ENCODE measurements around the gene PTEN. TPM values are rescaled to one million over a fixed set of nuclear protein-coding genes. Genes with fewer than 3 reads are reported as not detected.

Gene PTEN
- total and polyA plus RNA-seq, 9 of the 15 experiments (the other 6 are each of a cell fraction or from before 2014, with no cell fraction given) = 8.4 to 56.9 (median 22.2) TPM

DNA sequence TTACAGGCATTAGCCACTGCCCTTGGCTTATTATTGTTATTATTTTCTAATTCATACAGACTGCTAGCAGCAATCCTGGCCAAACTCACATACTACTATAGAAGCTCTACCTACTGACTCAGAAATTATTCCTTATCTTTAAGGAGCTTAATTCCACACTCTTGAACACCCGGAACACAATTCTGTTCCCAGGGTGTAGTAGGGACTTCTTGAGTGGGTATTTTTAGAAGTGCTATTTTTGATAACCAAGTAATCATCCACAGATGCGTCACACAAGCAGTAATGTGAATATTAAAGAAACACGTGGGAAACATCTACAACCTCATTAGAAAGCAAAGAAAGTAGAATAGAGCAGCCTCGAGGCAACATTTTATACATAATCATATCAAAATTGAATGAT is 149.2 kb downstream of the PTEN start:
- ATAC-seq = no peak
- no peak overlapping the region for H3K27ac ChIP-seq (ENCODE audit: extremely low read depth, low read depth, low read length)
- WGBS (ENCODE audit: insufficient coverage, low coverage, missing lambda C conversion rate) = 6% methylated on average over 4 of the region's 4 CpGs
- H4K20me1 ChIP-seq (replicated peaks; ENCODE audit: control insufficient read depth, insufficient read depth, low read length) = no peaks in the 10 kb centered on the region
- intact Hi-C loops (cut with micrococcal nuclease) (no loop called here), in situ Hi-C loops (cut with MboI) (no loop called here)
- BruUV-seq (replicated peaks) = no TSS peak
- H3K36me3 ChIP-seq (ENCODE audit: control insufficient read depth, insufficient read depth, low read length) = no peaks in the 10 kb centered on the region
- H3K4me2 ChIP-seq (ENCODE audit: insufficient read depth, low read length) = no peak overlapping the region
- no peak for DNase-seq (ENCODE audit: extremely low read depth in 1 of 4, low spot score in 3 of 4)
- POLR2A ChIA-PET = no interaction called here
- no peaks in the 10 kb centered on the region for H3K9me3 ChIP-seq (replicated peaks; ENCODE audit: control insufficient read depth, insufficient read depth, low read depth, low read length)
- no peak overlapping the region for H3K9ac ChIP-seq (ENCODE audit: insufficient read depth in 1 of 2, low read depth in 2 of 2, low read length in 2 of 2)
- TF ChIP-seq, protein P1, sequence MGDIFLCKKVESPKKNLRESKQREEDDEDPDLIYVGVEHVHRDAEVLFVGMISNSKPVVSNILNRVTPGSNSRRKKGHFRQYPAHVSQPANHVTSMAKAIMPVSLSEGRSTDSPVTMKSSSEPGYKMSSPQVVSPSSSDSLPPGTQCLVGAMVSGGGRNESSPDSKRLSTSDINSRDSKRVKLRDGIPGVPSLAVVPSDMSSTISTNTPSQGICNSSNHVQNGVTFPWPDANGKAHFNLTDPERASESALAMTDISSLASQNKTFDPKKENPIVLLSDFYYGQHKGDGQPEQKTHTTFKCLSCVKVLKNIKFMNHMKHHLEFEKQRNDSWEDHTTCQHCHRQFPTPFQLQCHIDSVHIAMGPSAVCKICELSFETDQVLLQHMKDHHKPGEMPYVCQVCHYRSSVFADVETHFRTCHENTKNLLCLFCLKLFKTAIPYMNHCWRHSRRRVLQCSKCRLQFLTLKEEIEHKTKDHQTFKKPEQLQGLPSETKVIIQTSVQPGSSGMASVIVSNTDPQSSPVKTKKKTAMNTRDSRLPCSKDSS (IDR thresholded peaks at IDR 0.05; ENCODE audit: low read depth, partially characterized antibody) = no peak
- TF ChIP-seq PHB (CRISPR knock-in tag; IDR thresholded peaks at IDR 0.05) = no peak
- TF ChIP-seq TSC22D4 (tag; IDR thresholded peaks at IDR 0.05) = no peak
- TF ChIP-seq, protein P2, sequence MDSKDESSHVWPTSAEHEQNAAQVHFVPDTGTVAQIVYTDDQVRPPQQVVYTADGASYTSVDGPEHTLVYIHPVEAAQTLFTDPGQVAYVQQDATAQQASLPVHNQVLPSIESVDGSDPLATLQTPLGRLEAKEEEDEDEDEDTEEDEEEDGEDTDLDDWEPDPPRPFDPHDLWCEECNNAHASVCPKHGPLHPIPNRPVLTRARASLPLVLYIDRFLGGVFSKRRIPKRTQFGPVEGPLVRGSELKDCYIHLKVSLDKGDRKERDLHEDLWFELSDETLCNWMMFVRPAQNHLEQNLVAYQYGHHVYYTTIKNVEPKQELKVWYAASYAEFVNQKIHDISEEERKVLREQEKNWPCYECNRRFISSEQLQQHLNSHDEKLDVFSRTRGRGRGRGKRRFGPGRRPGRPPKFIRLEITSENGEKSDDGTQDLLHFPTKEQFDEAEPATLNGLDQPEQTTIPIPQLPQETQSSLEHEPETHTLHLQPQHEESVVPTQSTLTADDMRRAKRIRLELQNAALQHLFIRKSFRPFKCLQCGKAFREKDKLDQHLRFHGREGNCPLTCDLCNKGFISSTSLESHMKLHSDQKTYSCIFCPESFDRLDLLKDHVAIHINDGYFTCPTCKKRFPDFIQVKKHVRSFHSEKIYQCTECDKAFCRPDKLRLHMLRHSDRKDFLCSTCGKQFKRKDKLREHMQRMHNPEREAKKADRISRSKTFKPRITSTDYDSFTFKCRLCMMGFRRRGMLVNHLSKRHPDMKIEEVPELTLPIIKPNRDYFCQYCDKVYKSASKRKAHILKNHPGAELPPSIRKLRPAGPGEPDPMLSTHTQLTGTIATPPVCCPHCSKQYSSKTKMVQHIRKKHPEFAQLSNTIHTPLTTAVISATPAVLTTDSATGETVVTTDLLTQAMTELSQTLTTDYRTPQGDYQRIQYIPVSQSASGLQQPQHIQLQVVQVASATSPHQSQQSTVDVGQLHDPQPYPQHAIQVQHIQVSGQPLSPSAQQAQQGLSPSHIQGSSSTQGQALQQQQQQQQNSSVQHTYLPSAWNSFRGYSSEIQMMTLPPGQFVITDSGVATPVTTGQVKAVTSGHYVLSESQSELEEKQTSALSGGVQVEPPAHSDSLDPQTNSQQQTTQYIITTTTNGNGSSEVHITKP (IDR thresholded peaks at IDR 0.05; ENCODE audit: partially characterized antibody) = no peak
- TF ChIP-seq NCOA2 (IDR thresholded peaks at IDR 0.05; ENCODE audit: partially characterized antibody in 2 of 2) = no peak
- TF ChIP-seq, protein P3, sequence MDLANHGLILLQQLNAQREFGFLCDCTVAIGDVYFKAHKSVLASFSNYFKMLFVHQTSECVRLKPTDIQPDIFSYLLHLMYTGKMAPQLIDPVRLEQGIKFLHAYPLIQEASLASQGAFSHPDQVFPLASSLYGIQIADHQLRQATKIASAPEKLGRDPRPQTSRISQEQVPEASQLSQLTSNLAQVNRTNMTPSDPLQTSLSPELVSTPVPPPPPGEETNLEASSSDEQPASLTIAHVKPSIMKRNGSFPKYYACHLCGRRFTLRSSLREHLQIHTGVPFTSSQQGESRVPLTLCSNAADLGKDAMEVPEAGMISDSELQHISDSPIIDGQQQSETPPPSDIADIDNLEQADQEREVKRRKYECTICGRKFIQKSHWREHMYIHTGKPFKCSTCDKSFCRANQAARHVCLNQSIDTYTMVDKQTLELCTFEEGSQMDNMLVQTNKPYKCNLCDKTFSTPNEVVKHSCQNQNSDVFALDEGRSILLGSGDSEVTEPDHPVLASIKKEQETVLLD (IDR thresholded peaks at IDR 0.05) = no peak
- TF ChIP-seq PTTG1 (tag; IDR thresholded peaks at IDR 0.05; ENCODE audit: low read depth) = no peak
- no peak for TF ChIP-seq HOXB6 (CRISPR knock-in tag; IDR thresholded peaks at IDR 0.05; ENCODE audit: borderline replicate concordance)
- no peak for TF ChIP-seq CHD1 (IDR thresholded peaks at IDR 0.05; ENCODE audit: low read length)
- TF ChIP-seq, protein P4, sequence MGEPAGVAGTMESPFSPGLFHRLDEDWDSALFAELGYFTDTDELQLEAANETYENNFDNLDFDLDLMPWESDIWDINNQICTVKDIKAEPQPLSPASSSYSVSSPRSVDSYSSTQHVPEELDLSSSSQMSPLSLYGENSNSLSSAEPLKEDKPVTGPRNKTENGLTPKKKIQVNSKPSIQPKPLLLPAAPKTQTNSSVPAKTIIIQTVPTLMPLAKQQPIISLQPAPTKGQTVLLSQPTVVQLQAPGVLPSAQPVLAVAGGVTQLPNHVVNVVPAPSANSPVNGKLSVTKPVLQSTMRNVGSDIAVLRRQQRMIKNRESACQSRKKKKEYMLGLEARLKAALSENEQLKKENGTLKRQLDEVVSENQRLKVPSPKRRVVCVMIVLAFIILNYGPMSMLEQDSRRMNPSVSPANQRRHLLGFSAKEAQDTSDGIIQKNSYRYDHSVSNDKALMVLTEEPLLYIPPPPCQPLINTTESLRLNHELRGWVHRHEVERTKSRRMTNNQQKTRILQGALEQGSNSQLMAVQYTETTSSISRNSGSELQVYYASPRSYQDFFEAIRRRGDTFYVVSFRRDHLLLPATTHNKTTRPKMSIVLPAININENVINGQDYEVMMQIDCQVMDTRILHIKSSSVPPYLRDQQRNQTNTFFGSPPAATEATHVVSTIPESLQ (CRISPR knock-in tag; IDR thresholded peaks at IDR 0.05) = no peak
- CTCF ChIA-PET (ENCODE audit: low intra/inter-chr PET ratio) = no interaction called here
- H3K4me1 ChIP-seq (replicated peaks in 1 of 2; ENCODE audit: control insufficient read depth in 2 of 2, insufficient read depth in 2 of 2, low read length in 2 of 2) = no peaks in the 10 kb centered on the region
- H3K9me1 ChIP-seq (ENCODE audit: control insufficient read depth, insufficient read depth, low read length) = no peaks in the 10 kb centered on the region
- no peaks in the 10 kb centered on the region for H3K79me2 ChIP-seq (ENCODE audit: control insufficient read depth, insufficient read depth, low read length)
- H3K4me3 ChIP-seq = no peak overlapping the region
- H2AFZ ChIP-seq (ENCODE audit: low read depth, low read length) = no peak overlapping the region
- H3K27me3 ChIP-seq (ENCODE audit: control insufficient read depth in 2 of 2, insufficient read depth in 2 of 2, low read length in 2 of 2) = no peaks in the 10 kb centered on the region
- FAIRE-seq = no peak

Measured in K562 (cell line).